OCI-M2 (cell line): ENCODE results near the gene PCNX1.
"Not testable (repeated sequence)": the region's sequence is repeated elsewhere in the genome, so short reads cannot be mapped to it uniquely, and the experiment has no call there.

Source experiments
- DNase-seq: peaks from one replicate; lab custom pipeline; 2025; ENCODE audit not compliant: unreplicated experiment; lab: John Stamatoyannopoulos, UW

Gene PCNX1

GRCh38 chr14:70907176-70907995, at the start of gene PCNX1:
TSS of gene PCNX1 (plus strand) at chr14:70907459. CDS start at chr14:70907851, 392 bp downstream.
- peak; percentile 41 for DNase-seq

DNA sequence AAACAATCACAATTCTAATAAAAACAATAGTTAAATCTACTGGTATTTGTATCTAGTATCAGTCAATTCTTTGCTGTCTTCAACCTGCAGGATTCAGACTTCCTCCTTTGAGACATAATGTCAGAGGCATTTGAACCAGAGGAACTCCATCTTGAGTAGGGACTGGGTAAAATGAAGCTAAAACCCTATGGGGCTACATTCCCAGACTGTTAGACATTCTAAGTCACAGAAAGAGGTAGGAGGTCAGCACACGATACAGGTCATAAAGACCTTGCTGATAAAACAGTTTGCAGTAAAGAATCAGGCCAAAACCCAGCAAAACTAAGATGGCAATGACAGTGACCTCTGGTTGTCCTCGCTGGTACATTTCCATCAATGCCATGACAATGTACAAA, 49.8 kb upstream of the PCNX1 start:
- no peak for DNase-seq

GRCh38 chr14:70858641-70859040, 48.6 kb upstream of the PCNX1 start:
- no peak for DNase-seq

DNA sequence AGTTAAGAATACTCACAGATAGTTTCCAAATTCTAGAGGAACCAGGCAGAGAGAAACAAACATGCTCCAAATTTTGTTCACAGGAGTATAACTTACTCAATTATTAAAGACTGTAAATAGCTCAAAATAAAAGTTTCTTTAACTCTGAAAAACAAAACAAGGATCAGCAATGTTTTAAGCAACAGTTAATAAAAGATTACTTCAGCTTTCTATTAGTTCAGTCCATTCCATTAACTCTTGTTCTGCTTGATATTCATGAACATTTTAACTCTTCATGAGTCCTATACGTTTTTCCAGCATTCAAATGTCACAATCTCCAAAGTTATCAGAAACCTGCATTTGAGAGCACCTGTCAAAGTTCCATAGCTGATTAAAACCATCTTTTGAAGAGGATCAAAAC, 40.3 kb upstream of the PCNX1 start:
- DNase-seq = not testable (repeated sequence)

DNA sequence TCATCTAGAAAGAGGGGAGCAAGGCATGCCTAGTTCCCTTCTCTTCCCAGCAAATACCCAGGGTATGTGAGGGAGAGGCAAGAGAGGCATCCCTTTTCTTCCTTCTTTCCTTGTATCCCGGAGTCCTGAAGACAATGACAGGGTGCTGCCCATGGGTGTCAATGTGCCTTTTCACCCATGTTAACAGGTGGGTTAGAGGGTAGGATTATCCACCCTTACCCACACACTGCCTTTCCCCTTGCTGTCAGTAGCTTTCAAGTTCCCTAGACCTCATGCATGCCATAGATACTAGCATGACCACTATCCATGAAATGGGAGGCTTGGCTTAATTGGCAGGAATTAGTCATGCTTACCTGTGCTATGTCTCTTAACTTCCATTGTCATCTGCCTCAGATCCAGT, 36.3 kb upstream of the PCNX1 start:
- no peak for DNase-seq

- DNase-seq = no peak
Measured at GRCh38 chr14:70871863-70872677, 35.2 kb upstream of the PCNX1 start.

- DNase-seq = no peak
Measured at GRCh38 chr14:70872678-70873020, 34.6 kb upstream of the PCNX1 start.

DNA sequence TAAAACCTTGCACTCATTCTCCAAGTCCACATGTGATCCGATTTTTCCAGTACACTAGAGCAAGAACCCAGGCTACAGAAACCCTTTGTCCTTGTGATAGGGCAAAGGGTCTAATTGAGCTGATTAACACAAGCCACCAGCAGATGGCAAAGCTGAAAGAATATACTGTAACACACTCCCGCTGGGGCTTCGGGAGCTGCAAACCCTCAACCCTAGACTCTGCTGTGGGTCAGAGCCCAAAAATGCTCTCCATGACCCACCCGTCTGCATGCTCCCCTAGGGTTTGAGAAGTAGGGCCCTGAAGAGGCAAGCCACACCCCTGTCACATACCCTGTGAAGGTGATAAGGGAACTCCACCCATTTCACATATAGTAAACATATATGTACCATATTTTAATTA, 33.6 kb upstream of the PCNX1 start:
- DNase-seq = no peak

- not testable (repeated sequence) for DNase-seq
Measured at GRCh38 chr14:70875811-70876460, 31.3 kb upstream of the PCNX1 start.

GRCh38 chr14:70879448-70879847, 27.8 kb upstream of the PCNX1 start:
- DNase-seq = no peak

- not testable (repeated sequence) for DNase-seq
Measured at GRCh38 chr14:70880888-70881287, 26.4 kb upstream of the PCNX1 start.

GRCh38 chr14:70881549-70882177, 25.6 kb upstream of the PCNX1 start:
- no peak for DNase-seq

DNA sequence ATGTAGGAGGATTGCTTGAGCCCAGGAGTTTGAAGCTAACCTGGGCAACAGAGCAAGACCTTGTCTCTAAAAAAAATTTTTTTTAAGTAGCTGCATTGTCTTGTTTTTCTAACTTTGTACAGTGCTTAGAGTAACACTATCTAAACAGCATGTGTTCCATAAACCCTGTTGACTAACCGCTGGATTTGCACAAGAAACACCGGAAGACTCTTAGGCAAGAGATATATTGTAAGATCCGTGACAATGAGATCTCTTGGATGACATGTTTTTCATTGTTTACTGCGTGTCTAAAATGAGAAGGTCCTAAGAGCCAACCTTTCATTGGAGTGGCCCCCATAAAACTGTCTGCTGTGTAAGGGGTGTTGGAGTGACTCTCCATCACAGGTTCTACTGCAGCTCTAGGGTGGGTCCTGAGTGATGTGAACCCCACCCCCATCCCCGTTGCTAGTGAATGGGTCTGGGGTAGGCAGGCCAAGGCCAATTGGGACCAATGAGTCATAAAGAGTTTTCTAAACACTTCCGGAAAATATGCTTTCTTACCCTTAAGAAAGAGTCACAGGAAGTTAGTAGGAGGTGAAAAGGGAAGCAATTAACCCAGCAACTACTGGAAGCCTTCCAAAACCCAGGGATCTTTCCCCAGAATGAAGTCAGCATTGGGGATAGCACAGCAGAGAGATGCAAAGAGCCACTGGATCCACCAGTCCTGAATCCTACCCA, 24.3 kb upstream of the PCNX1 start:
- DNase-seq = no peak

DNA sequence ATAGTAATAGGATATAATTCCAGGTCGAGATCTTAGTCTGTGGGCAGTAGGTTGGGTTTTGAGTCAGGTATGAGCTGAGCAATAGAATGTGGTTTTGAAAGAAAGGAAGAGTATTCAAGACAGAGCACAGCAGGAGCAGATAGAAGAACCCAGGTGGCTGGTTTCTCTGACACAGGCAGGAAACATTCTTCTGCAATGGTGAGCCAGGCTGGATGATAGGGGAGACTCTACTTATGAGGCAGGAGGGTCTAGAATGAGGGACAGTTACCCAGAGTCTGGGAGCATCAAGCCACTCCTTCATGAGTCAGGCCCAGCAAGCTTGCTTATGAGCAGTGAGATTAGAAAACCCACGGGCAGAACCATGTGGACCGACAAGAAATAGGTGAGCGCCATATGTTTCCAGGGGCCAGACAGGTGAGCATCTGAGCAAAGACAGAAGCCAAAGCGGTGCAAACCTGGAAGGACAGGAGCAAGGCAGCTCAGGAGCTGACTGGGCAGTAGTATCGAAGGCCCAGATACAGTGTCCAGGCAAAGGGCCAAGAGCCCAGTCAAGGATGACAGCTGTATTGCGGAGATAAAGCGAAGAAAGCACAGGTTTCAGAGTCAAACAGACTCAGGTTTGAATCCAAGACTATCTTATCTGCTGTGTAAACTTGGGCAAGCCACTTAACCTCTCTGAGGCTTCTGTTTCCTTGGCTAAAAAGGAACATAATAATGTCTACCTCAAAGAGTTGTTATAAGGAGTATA, 22.5 kb upstream of the PCNX1 start:
- no peak for DNase-seq

DNA sequence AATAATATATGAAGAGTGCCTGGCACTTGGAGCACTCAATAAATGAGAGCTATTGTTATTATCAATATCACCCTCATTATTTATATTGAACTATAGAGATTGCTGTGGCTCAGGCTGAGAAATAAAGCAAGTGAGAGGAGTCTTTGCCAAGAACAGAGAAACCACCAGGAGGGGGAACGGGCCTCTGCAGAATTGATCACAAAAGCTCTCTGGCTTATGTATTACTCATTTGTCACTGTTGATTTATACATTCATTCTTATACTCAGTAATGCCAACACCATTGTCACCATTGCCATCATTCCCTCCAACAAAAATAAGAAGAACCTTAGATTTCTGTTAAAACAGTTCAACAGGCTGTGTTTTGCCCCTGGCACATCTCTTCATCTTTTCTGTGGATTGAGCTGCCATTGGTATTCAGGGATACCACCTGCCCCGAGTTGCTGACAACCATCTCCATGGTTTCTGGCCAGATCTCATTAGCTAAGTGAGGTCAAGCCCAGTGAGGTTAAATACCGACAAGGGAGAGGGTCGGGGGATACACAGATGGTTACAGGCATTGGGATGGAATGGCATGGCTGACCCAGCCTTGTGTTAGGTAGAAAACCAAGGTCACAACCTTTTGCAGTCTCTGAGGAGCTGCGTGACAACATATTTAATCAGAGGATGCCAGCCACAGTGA, 21.8 kb upstream of the PCNX1 start:
- DNase-seq = no peak

DNA sequence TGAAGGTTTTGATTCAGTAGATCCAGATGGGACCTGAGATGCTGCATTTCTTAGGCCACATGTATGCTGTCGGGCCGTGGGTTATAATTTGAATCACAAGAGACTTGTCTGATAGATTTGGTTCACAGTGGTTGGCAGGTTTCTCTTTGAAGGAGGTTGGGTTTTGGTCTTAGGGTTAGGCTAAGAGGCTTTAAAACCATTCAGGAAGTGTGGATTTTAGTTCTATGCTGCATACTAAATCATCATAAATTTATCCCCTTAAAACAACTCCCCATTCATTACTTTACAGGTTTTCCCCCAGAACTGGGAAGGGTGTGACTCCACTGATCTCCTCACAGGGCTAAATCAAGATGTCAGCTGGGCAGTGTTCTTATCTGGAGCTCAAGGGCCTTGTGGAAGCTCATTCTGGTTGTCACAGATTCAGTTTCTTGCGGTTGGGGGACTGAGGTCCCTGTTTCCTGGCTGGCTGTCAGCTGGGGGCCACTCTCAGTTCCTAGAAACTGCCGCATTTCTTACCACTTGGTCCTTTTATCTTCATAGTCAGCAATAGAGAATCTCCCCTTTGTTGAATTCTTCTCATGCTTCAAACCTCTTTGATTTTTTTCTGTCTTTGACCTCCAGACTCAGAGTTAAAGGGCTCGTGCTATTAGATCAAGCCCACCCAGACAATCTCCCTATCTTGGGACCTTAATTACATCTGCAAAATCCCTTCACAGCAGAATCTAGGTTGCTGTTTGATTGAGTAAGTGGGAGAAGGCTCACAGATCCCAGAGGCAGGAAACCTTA, 20.6 kb upstream of the PCNX1 start:
- DNase-seq = no peak

- DNase-seq = no peak
Measured at GRCh38 chr14:70887207-70887681, 20.0 kb upstream of the PCNX1 start.

- no peak for DNase-seq
Measured at GRCh38 chr14:70887737-70888499, 19.3 kb upstream of the PCNX1 start.
